Keratinocyte (primary cell): ENCODE results near the gene RRAGD.

Experiments used
- CTCF ChIP-seq, 3 experiments: IDR thresholded peaks in 1 of 3; conservative IDR thresholded peaks in 1 of 3; optimal IDR thresholded peaks in 1 of 3; 2 replicates in 2 of 3; 3 replicates in 1 of 3; pipeline versions ENCODE3 to v1.5.1; 2011; ENCODE audit warnings: low read length in 3 of 3, mild to moderate bottlenecking in 3 of 3, moderate library complexity in 2 of 3, control low read depth in 1 of 3, inconsistent platforms in 1 of 3; ENCODE audit not compliant: insufficient read depth in 2 of 3; ENCODE audit errors: extremely low read depth in 1 of 3
- EZH2 ChIP-seq: IDR thresholded peaks from one replicate; pipeline ENCODE4 v1.6.1; 2012; ENCODE audit warnings: inconsistent platforms, mild to moderate bottlenecking, low read length, moderate library complexity

- no peak for TF ChIP-seq CTCF (optimal IDR thresholded peaks at IDR 0.05 in 1 of 3, IDR thresholded peaks at IDR 0.05 in 1 of 3, conservative IDR thresholded peaks at IDR 0.05 in 1 of 3; ENCODE audit: extremely low read depth in 1 of 3, insufficient read depth in 2 of 3, low read length in 3 of 3)
- TF ChIP-seq EZH2, result no peak
Observed at GRCh38 chr6:89351671-89352277, 60.3 kb downstream of the RRAGD start.
